Vagina (tissue), 2 donors: Measurements from ENCODE around the gene KLRD1.
"Not testable (repeated sequence)": the region's sequence is repeated elsewhere in the genome, so short reads cannot be mapped to it uniquely, and the experiment has no call there.

Experiments
- CTCF ChIP-seq, 3 experiments: fragments of 450-650 bp in 2 of 3; fragments of 200-600 bp in 1 of 3; sonication (generic) in 1 of 3; IDR thresholded peaks; one replicate each; pipeline ENCODE4 v1.5.1; 2017 to 2019; ENCODE audit warnings: antibody characterized with exemption in 3 of 3, mild to moderate bottlenecking in 2 of 3, moderate library complexity in 2 of 3
- POLR2A ChIP-seq, 2 donors: fragments of 450-650 bp; IDR thresholded peaks; one replicate each; pipeline ENCODE4 v1.6.1; 2017; ENCODE audit warnings: antibody characterized with exemption in 2 of 2, mild to moderate bottlenecking in 2 of 2, moderate library complexity in 2 of 2

- not testable (repeated sequence) for TF ChIP-seq POLR2A, CTCF (IDR thresholded peaks at IDR 0.05)
Measured at GRCh38 chr12:10371893-10372535, 64.3 kb downstream of the KLRD1 start.
